IMR-90 (cell line): ENCODE data around the gene IL21R. TPM values are rescaled to one million over a fixed set of nuclear protein-coding genes. Genes with fewer than 3 reads are reported as not detected.

Experiments used
- ATAC-seq: fragments of 200-7000 bp; cut with Tn5 transposase; 2 replicates; pipeline ENCODE4 v1.9.1; 2020; ENCODE audit warnings: low read depth, mild to moderate bottlenecking, moderate library complexity
- BruUV-seq: library from RNA; stranded (reverse); fragments of 400-500 nt; replicated peaks from 2 replicates; lab custom pipeline; 2021; lab: Mats Ljungman, UMichigan
- CTCF ChIA-PET: fragments of 300-600 bp; formaldehyde crosslinking; extraction: SDS; loops from one replicate; lab custom pipeline; 2021; ENCODE audit warnings: antibody characterized with exemption; lab: Yijun Ruan, JAX
- POLR2A ChIA-PET: fragments of 300-600 bp; sonication (Branson Sonifier 250); formaldehyde crosslinking; loops from one replicate; lab custom pipeline; 2022; ENCODE audit warnings: antibody characterized with exemption; ENCODE audit not compliant: unreplicated experiment; lab: Charles Lee
- DNase-seq: peaks from one replicate; pipeline ENCODE4 v3.0.0; 2013
- H2AFZ ChIP-seq: replicated peaks from 2 replicates; pipeline ENCODE3; 2013; ENCODE audit warnings: low read length, mild to moderate bottlenecking; ENCODE audit not compliant: poor library complexity
- H2AK5ac ChIP-seq: 2 replicates; pipeline ENCODE4 v1.6.1; 2013; ENCODE audit warnings: low read depth, low read length, inconsistent platforms
- H2AK9ac ChIP-seq: replicated peaks from 2 replicates; pipeline ENCODE3; 2013; ENCODE audit warnings: mild to moderate bottlenecking, low read depth, low read length, moderate library complexity; ENCODE audit not compliant: poor library complexity
- H2BK120ac ChIP-seq: 2 replicates; pipeline ENCODE4 v1.6.1; 2013; ENCODE audit warnings: low read depth, low read length, inconsistent platforms
- H2BK15ac ChIP-seq: 3 replicates; pipeline ENCODE4 v1.6.1; 2013; ENCODE audit warnings: low read depth, low read length, inconsistent platforms
- H2BK20ac ChIP-seq: 2 replicates; pipeline ENCODE4 v1.6.1; 2013; ENCODE audit warnings: low read depth, mild to moderate bottlenecking, inconsistent platforms, low read length, moderate library complexity
- H2BK5ac ChIP-seq: 2 replicates; pipeline ENCODE4 v1.6.1; 2013; ENCODE audit warnings: mild to moderate bottlenecking, low read depth, low read length, inconsistent platforms; ENCODE audit not compliant: poor library complexity, severe bottlenecking
- H3K14ac ChIP-seq: replicated peaks from 2 replicates; pipeline ENCODE4 v1.6.1; 2013; ENCODE audit warnings: low read depth, low read length, inconsistent platforms
- H3K18ac ChIP-seq: 2 replicates; pipeline ENCODE4 v1.6.1; 2013; ENCODE audit warnings: low read depth, low read length, control low read depth
- H3K23ac ChIP-seq: 2 replicates; pipeline ENCODE4 v1.6.1; 2013; ENCODE audit warnings: low read depth, low read length, inconsistent platforms
- H3K27ac ChIP-seq: 2 replicates; pipeline ENCODE4 v1.5.1; 2013; ENCODE audit warnings: mild to moderate bottlenecking, control low read depth, low read length; ENCODE audit not compliant: insufficient read depth
- H3K27me3 ChIP-seq: 2 replicates; pipeline ENCODE4 v1.6.1; 2013; ENCODE audit warnings: low read length; ENCODE audit not compliant: control insufficient read depth, insufficient read depth
- H3K36me3 ChIP-seq: 2 replicates; pipeline ENCODE4 v1.6.1; 2013; ENCODE audit warnings: low read length, mixed read lengths; ENCODE audit not compliant: control insufficient read depth, insufficient read depth
- H3K4ac ChIP-seq: 2 replicates; pipeline ENCODE4 v1.6.1; 2013; ENCODE audit warnings: low read depth, low read length, inconsistent platforms
- H3K4me1 ChIP-seq: 2 replicates; pipeline ENCODE4 v1.6.1; 2013; ENCODE audit warnings: low read length, mixed read lengths; ENCODE audit not compliant: control insufficient read depth, insufficient read depth
- H3K4me2 ChIP-seq: 2 replicates; pipeline ENCODE4 v1.6.1; 2013; ENCODE audit warnings: low read depth, mild to moderate bottlenecking, control low read depth, low read length, moderate library complexity
- H3K4me3 ChIP-seq: 2 replicates; pipeline ENCODE4 v1.5.1; 2013; ENCODE audit warnings: low read depth, mild to moderate bottlenecking, control low read depth, low read length, moderate library complexity; ENCODE audit not compliant: insufficient read depth
- H3K56ac ChIP-seq: 2 replicates; pipeline ENCODE4 v1.6.1; 2013; ENCODE audit warnings: low read length, inconsistent platforms; ENCODE audit not compliant: insufficient read depth; ENCODE audit errors: extremely low read depth
- H3K79me1 ChIP-seq, 2 experiments: 2 replicates each; pipeline ENCODE4 v1.6.1; 2013; ENCODE audit warnings: low read length in 2 of 2, inconsistent platforms in 1 of 2, low read depth in 1 of 2
- H3K9ac ChIP-seq: 2 replicates; pipeline ENCODE4 v1.6.1; 2013; ENCODE audit warnings: low read depth, low read length, control low read depth
- H3K9me1 ChIP-seq: 2 replicates; pipeline ENCODE4 v1.6.1; 2013; ENCODE audit warnings: low read length, inconsistent platforms; ENCODE audit not compliant: insufficient read depth
- H3K9me3 ChIP-seq: 2 replicates; pipeline ENCODE4 v1.6.1; 2013; ENCODE audit warnings: low read length; ENCODE audit not compliant: control insufficient read depth, insufficient read depth
- H4K20me1 ChIP-seq: 2 replicates; pipeline ENCODE4 v1.6.1; 2013; ENCODE audit warnings: low read length, inconsistent platforms; ENCODE audit not compliant: insufficient read depth
- H4K5ac ChIP-seq: 2 replicates; pipeline ENCODE4 v1.6.1; 2013; ENCODE audit warnings: mild to moderate bottlenecking, low read depth, low read length, control low read depth
- H4K8ac ChIP-seq, 2 experiments: 2 replicates each; pipeline ENCODE4 v1.6.1; 2013; ENCODE audit warnings: low read depth in 2 of 2, low read length in 2 of 2, control low read depth in 1 of 2, inconsistent platforms in 1 of 2
- H4K91ac ChIP-seq: 2 replicates; pipeline ENCODE4 v1.6.1; 2013; ENCODE audit warnings: low read depth, low read length, inconsistent platforms; ENCODE audit not compliant: insufficient read depth
- BHLHE40 ChIP-seq: fragments of 150-350 bp; IDR thresholded peaks from 2 replicates; pipeline ENCODE4 v1.6.1; 2016; ENCODE audit warnings: mild to moderate bottlenecking, low read depth, low read length
- MAFK ChIP-seq: IDR thresholded peaks from 2 replicates; pipeline ENCODE4 v1.6.1; 2012; ENCODE audit warnings: low read depth, low read length, improper control_type of control experiment
- POLR2A ChIP-seq: IDR thresholded peaks from 2 replicates; pipeline ENCODE4 v1.6.1; 2012; ENCODE audit warnings: mild to moderate bottlenecking, low read depth, low read length
- RFX5 ChIP-seq: IDR thresholded peaks from 2 replicates; pipeline ENCODE4 v1.8.0; 2012; ENCODE audit warnings: low read depth, mild to moderate bottlenecking, low read length, moderate library complexity
- WGBS, 2 experiments: methylation state at CpG; one replicate each; pipeline versions ENCODE4 v1.1.5 to v1.1.7; 2013; ENCODE audit warnings: missing lambda C conversion rate in 2 of 2; ENCODE audit not compliant: insufficient read length in 1 of 2; ENCODE audit errors: extremely low coverage in 2 of 2; 5-methylcytosine and 5-hydroxymethylcytosine counted together
- dilution Hi-C: fragments of 300-500 bp; cut with HindIII; formaldehyde crosslinking; loops from one replicate; pipeline ENCODE4 v1.14.3; 2018; ENCODE audit warnings: low sequenced_read_pairs; ENCODE audit not compliant: unreplicated experiment
- in situ Hi-C: fragments of 300-500 bp; cut with MboI; formaldehyde crosslinking; loops from 3 replicates; pipeline ENCODE4 v1.14.3; 2019; ENCODE audit warnings: low sequenced_read_pairs, inconsistent platforms, mixed read lengths
- intact Hi-C: fragments of 100-400 bp; cut with micrococcal nuclease; formaldehyde crosslinking; loops from 2 replicates; pipeline ENCODE4 v1.10.0; 2022
- polyA plus RNA-seq, 3 experiments: library from polyadenylated mRNA; depleted of rRNA; stranded (reverse); fragments of >200 nt; gene quantifications; 2 replicates each; pipeline ENCODE4 v1.2.3, GENCODE V29; 2012; ENCODE audit warnings: low replicate concordance in 1 of 3
- total RNA-seq: library from RNA; depleted of rRNA; stranded (reverse); fragments of >200 nt; gene quantifications from 2 replicates; pipeline ENCODE4 v1.2.3, GENCODE V29; 2012
- TF ChIP-seq, protein P1 (sequence below): fragments of 150-350 bp; IDR thresholded peaks from 2 replicates; pipeline ENCODE4 v1.6.1; 2017; ENCODE audit warnings: mild to moderate bottlenecking, antibody characterized with exemption, low read length, low read depth

Gene IL21R
- total and polyA plus RNA-seq, 2 of the 4 experiments (the other 2 are of a cell fraction): 0.72 to 0.97 TPM

DNA sequence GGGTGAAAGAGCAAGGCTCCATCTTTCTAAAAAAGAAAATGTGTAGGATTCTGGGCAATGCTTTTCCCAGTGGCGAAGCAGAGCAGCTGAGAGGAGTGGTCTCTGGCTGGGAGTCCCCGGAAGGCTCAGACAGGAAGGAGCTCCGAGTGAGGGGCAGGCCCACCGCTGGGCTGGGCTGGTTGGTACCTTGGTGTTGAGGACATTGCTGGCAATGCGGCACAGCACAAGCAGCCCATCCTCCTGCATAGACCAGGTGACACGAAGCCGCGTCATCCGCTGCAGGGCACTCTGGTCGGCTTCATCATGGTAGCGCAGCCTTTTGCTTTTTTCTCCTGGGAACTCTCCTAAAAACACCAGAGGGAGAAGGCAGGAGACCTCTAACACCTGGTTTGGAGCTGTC lies 83.8 kb downstream of the IL21R start:
- ChIA-PET POLR2A (no interaction called here), CTCF (no interaction called here)
- TF ChIP-seq, protein P1, sequence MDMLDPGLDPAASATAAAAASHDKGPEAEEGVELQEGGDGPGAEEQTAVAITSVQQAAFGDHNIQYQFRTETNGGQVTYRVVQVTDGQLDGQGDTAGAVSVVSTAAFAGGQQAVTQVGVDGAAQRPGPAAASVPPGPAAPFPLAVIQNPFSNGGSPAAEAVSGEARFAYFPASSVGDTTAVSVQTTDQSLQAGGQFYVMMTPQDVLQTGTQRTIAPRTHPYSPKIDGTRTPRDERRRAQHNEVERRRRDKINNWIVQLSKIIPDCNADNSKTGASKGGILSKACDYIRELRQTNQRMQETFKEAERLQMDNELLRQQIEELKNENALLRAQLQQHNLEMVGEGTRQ: no peak
- TF ChIP-seq RFX5: no peak
- TF ChIP-seq BHLHE40: no peak
- no peak for TF ChIP-seq POLR2A
- TF ChIP-seq MAFK: no peak
- 90% methylated on average over 2 of the region's 11 CpGs; no CpG with 5 or more reads in 1 of the 2 experiments for WGBS, 2 experiments
- Histone ChIP-seq H2BK15ac (no peak overlapping the region), H2BK120ac (no peak overlapping the region), H3K4me2 (no peak overlapping the region), H3K36me3 (peaks cover 86% of the 10 kb centered on the region), H4K8ac (no peak overlapping the region), H3K9me1 (0 out of 2 replicates have a peak, but pooled peaks cover 8% of the 10 kb centered on the region), H3K27ac (no peak overlapping the region), H3K27me3 (no peaks in the 10 kb centered on the region), H3K4me1 (no peaks in the 10 kb centered on the region), H3K4me3 (no peak overlapping the region), H3K18ac (no peak overlapping the region), H2BK5ac (no peak overlapping the region), H4K91ac (no peak overlapping the region), H3K4ac (no peak overlapping the region), H3K9me3 (no peaks in the 10 kb centered on the region), H3K9ac (no peak overlapping the region), H2AK9ac (no peak overlapping the region), H2AFZ (no peak overlapping the region), H3K79me1 (peaks cover 0 to 4% of the 10 kb centered on the region in 2 experiments; a peak in 2 of 4 replicates), H3K23ac (no peak overlapping the region), H3K56ac (no peak overlapping the region), H3K14ac (no peak overlapping the region), H4K5ac (no peak overlapping the region), H4K20me1 (no peaks in the 10 kb centered on the region), H2BK20ac (no peak overlapping the region), H2AK5ac (no peak overlapping the region)
- intact Hi-C loops: no loop called here
- dilution Hi-C loops: no loop called here
- in situ Hi-C loops: no loop called here
- DNase-seq (no peak), ATAC-seq (no peak)
- no TSS peak for BruUV-seq
